ENCODE results near the gene CENPH. TPM values are rescaled to one million over a fixed set of nuclear protein-coding genes. Genes with fewer than 3 reads are reported as not detected.
"Not testable (repeated sequence)": the region's sequence is repeated elsewhere in the genome, so short reads cannot be mapped to it uniquely, and the experiment has no call there.

Gene CENPH
- total RNA-seq, 4 donors from 2014 or later = 4.8 to 10.4 (median 9.0) TPM

GRCh38 chr5:69217548-69218526 is 28.5 kb downstream of the CENPH start:
- DNase-seq = peak; percentile 77
- intact Hi-C loops (cut with DNase I) = no loop called here
- TF ChIP-seq CTCF (IDR thresholded peaks at IDR 0.05) = peak in 3 of 6 experiments; percentile 41 to 64 (median 55)
- TF ChIP-seq POLR2A (IDR thresholded peaks at IDR 0.05) = peak in 3 of 4 donors; percentile 56 to 91 (median 79)

GRCh38 chr5:69219939-69220338 is 30.6 kb downstream of the CENPH start:
- no peak overlapping the region for H3K27ac ChIP-seq

More at GRCh38 chr5:69217548-69218526, 28.5 kb downstream of the CENPH start:
- no peaks in the 10 kb centered on the region for H3K27me3 ChIP-seq
- no peaks in the 10 kb centered on the region for H3K9me3 ChIP-seq
- peak overlapping the region; percentile 95 to 98 (median 96) for H3K27ac ChIP-seq
- 0% methylated on average over 33 to 39 of the region's 73 CpGs for WGBS, 2 donors
- H3K4me1 ChIP-seq = peaks cover 0 to 21% (median 14%) of the 10 kb centered on the region in 3 donors
- H3K36me3 ChIP-seq = no peaks in the 10 kb centered on the region
- peak overlapping the region; percentile 81 to 100 (median 91) for H3K4me3 ChIP-seq

GRCh38 chr5:69220371-69220770 is 31.0 kb downstream of the CENPH start:
- H3K27me3 ChIP-seq; H3K4me3 ChIP-seq; H3K9me3 ChIP-seq; intact Hi-C loops (cut with DNase I); H3K27ac ChIP-seq; DNase-seq: not testable (repeated sequence)
- peaks cover 0 to 21% (median 14%) of the 10 kb centered on the region in 3 donors for H3K4me1 ChIP-seq
- H3K36me3 ChIP-seq = peaks cover 0 to 11% (median 0%) of the 10 kb centered on the region in 3 donors
- WGBS, 2 donors = 83 to 85% methylated on average over 1 of the region's 18 CpGs

More at GRCh38 chr5:69219939-69220338, 30.6 kb downstream of the CENPH start:
- H3K4me1 ChIP-seq = peaks cover 0 to 21% (median 14%) of the 10 kb centered on the region in 3 donors
- intact Hi-C loops (cut with DNase I) = no loop called here
- H3K36me3 ChIP-seq = peaks cover 0 to 7% (median 0%) of the 10 kb centered on the region in 3 donors
- DNase-seq = no peak
- H3K9me3 ChIP-seq = no peaks in the 10 kb centered on the region
- TF ChIP-seq CTCF (IDR thresholded peaks at IDR 0.05) = no peak
- no peak for TF ChIP-seq POLR2A (IDR thresholded peaks at IDR 0.05)
- H3K27me3 ChIP-seq = no peaks in the 10 kb centered on the region
- no peak overlapping the region for H3K4me3 ChIP-seq

GRCh38 chr5:69220833-69221232 is 31.4 kb downstream of the CENPH start:
- peaks cover 0 to 16% (median 0%) of the 10 kb centered on the region in 3 donors for H3K36me3 ChIP-seq
- H3K9me3 ChIP-seq; H3K4me3 ChIP-seq; DNase-seq; H3K27ac ChIP-seq; intact Hi-C loops (cut with DNase I); H3K27me3 ChIP-seq: not testable (repeated sequence)
- H3K4me1 ChIP-seq = peaks cover 0 to 21% (median 14%) of the 10 kb centered on the region in 3 donors
- 88 to 93% methylated on average over 4 to 6 of the region's 9 CpGs for WGBS, 2 donors

GRCh38 chr5:69224520-69224919 is 35.1 kb downstream of the CENPH start:
- no peak for TF ChIP-seq CTCF (IDR thresholded peaks at IDR 0.05)
- no peaks in the 10 kb centered on the region for H3K27me3 ChIP-seq
- no peak overlapping the region for H3K27ac ChIP-seq
- WGBS, 2 donors = 84 to 100% methylated on average over 4 to 8 of the region's 8 CpGs
- H3K9me3 ChIP-seq = no peaks in the 10 kb centered on the region
- DNase-seq = no peak
- intact Hi-C loops (cut with DNase I) = no loop called here
- H3K4me3 ChIP-seq = no peak overlapping the region
- peaks cover 0 to 1% (median 0%) of the 10 kb centered on the region in 3 donors for H3K4me1 ChIP-seq
- peaks cover 0 to 53% (median 6%) of the 10 kb centered on the region in 3 donors for H3K36me3 ChIP-seq

GRCh38 chr5:69225860-69226259 is 36.5 kb downstream of the CENPH start:
- 90 to 95% methylated on average over 4 of the region's 4 CpGs for WGBS, 2 donors
- Histone ChIP-seq H3K9me3 (no peaks in the 10 kb centered on the region), H3K4me1 (peaks cover 0 to 12% (median 0%) of the 10 kb centered on the region in 3 donors), H3K27me3 (no peaks in the 10 kb centered on the region), H3K4me3 (no peak overlapping the region), H3K36me3 (peaks cover 0 to 62% (median 6%) of the 10 kb centered on the region in 3 donors), H3K27ac (no peak overlapping the region)
- intact Hi-C loops (cut with DNase I) = no loop called here
- DNase-seq = no peak
- TF ChIP-seq POLR2A (IDR thresholded peaks at IDR 0.05) = no peak
- TF ChIP-seq CTCF (IDR thresholded peaks at IDR 0.05) = no peak

Measured in esophagus squamous epithelium (tissue), 5 donors.